ENCODE results near the gene DEPDC1B. TPM values are rescaled to one million over a fixed set of nuclear protein-coding genes. Genes with fewer than 3 reads are reported as not detected.
A peak's percentile ranks its signal among the peaks of the same experiment; 100 is the strongest.

Gene DEPDC1B
- total and polyA plus RNA-seq, 2 experiments from 2014 or later, result 2.5 to 3.0 TPM

GRCh38 chr5:60583616-60584015 lies 116.3 kb downstream of the DEPDC1B start:
- Histone ChIP-seq H3K4me1 (ENCODE audit: insufficient read depth) (no peaks in the 10 kb centered on the region), H3K9ac (no peak overlapping the region), H3K4me3 (no peak overlapping the region), H3K9me3 (ENCODE audit: low read depth) (no peaks in the 10 kb centered on the region), H3K27ac (no peak overlapping the region), H4K20me1 (ENCODE audit: insufficient read depth) (no peaks in the 10 kb centered on the region), H2AFZ (no peak overlapping the region), H3K9me2 (ENCODE audit: insufficient read depth) (no peaks in the 10 kb centered on the region), H3K27me3 (replicated peaks; ENCODE audit: insufficient read depth) (no peaks in the 10 kb centered on the region), H3K79me2 (ENCODE audit: insufficient read depth) (no peaks in the 10 kb centered on the region), H3K4me2 (ENCODE audit: unreplicated experiment) (no peak overlapping the region), H3K36me3 (ENCODE audit: low read depth) (no peaks in the 10 kb centered on the region), H3F3A (ENCODE audit: insufficient read depth) (no peaks in the 10 kb centered on the region)
- DNase-seq, result peak; percentile 9
- TF ChIP-seq EZH2 (IDR thresholded peaks at IDR 0.05; ENCODE audit: insufficient read depth, poor library complexity, severe bottlenecking) (no peak), EZH2phosphoT487 (IDR thresholded peaks at IDR 0.05; ENCODE audit: insufficient read depth, low read depth) (no peak)
- in situ Hi-C loops (cut with MboI), result no loop called here

DNA sequence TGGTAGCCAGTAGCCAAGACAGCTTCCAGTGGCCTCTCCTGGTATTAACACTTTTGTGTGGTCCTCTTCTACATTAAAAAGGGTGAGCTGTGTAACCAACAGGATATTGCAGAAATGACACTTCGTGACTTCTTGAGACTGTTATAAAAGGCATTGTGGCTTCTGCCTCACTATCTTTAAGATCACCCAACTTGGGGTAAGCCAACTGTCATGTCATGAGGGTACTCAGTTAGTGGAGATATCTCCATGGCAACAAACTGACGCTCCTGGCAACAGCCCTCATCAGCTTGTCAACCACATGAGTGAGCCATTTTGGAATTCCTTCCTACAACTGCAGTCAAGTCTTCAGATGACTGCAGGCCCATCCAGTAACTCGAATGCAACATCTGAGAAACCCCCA lies 121.7 kb downstream of the DEPDC1B start:
- TF ChIP-seq EZH2 (IDR thresholded peaks at IDR 0.05; ENCODE audit: insufficient read depth, poor library complexity, severe bottlenecking) (no peak), EZH2phosphoT487 (IDR thresholded peaks at IDR 0.05; ENCODE audit: insufficient read depth, low read depth) (no peak)
- H2AFZ ChIP-seq, result no peak overlapping the region
- in situ Hi-C loops (cut with MboI), result no loop called here
- H3K27me3 ChIP-seq (replicated peaks; ENCODE audit: insufficient read depth), result no peaks in the 10 kb centered on the region
- no peak overlapping the region for H3K4me2 ChIP-seq (ENCODE audit: unreplicated experiment)
- no peaks in the 10 kb centered on the region for H3K9me2 ChIP-seq (ENCODE audit: insufficient read depth)
- no peak overlapping the region for H3K27ac ChIP-seq
- no peaks in the 10 kb centered on the region for H3K4me1 ChIP-seq (ENCODE audit: insufficient read depth)
- no peaks in the 10 kb centered on the region for H4K20me1 ChIP-seq (ENCODE audit: insufficient read depth)
- no peak overlapping the region for H3K4me3 ChIP-seq
- no peaks in the 10 kb centered on the region for H3K36me3 ChIP-seq (ENCODE audit: low read depth)
- H3K79me2 ChIP-seq (ENCODE audit: insufficient read depth), result no peaks in the 10 kb centered on the region
- H3K9ac ChIP-seq, result no peak overlapping the region
- WGBS, 2 experiments (ENCODE audit: low coverage in 1 of 2, low lambda C conversion rate in 2 of 2, missing lambda C conversion rate in 2 of 2), result 56 to 72% methylated on average over 3 of the region's 3 CpGs
- H3K9me3 ChIP-seq (ENCODE audit: low read depth), result no peaks in the 10 kb centered on the region
- H3F3A ChIP-seq (ENCODE audit: insufficient read depth), result no peaks in the 10 kb centered on the region
- no peak for DNase-seq

DNA sequence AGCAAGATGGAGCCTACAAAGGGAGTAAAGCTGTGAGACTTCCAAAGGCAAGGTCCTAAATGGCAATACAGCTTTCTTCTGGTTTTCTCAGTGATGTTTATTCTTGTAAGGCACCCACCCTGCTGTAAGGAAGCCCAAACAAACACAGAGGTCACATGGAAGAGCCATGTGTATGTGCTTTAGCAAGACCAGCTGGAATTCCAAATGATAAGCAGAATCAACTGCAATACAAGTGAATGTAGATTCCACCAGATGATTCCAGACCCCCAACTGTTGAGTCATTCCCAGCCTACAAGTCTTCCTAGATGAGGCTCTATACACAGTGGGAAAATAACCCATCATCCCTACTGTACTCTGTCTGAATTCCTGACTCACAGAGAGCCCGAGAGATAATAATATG lies 122.8 kb downstream of the DEPDC1B start:
- no peaks in the 10 kb centered on the region for H3K4me1 ChIP-seq (ENCODE audit: insufficient read depth)
- H3K9ac ChIP-seq, result no peak overlapping the region
- no peak overlapping the region for H2AFZ ChIP-seq
- TF ChIP-seq EZH2phosphoT487 (IDR thresholded peaks at IDR 0.05; ENCODE audit: insufficient read depth, low read depth) (no peak), EZH2 (IDR thresholded peaks at IDR 0.05; ENCODE audit: insufficient read depth, poor library complexity, severe bottlenecking) (no peak)
- no peak overlapping the region for H3K27ac ChIP-seq
- 20 to 44% methylated on average over 1 of the region's 1 CpG for WGBS, 2 experiments (ENCODE audit: low coverage in 1 of 2, low lambda C conversion rate in 2 of 2, missing lambda C conversion rate in 2 of 2)
- H3K9me3 ChIP-seq (ENCODE audit: low read depth), result no peaks in the 10 kb centered on the region
- in situ Hi-C loops (cut with MboI), result no loop called here
- H3K79me2 ChIP-seq (ENCODE audit: insufficient read depth), result no peaks in the 10 kb centered on the region
- no peaks in the 10 kb centered on the region for H3K27me3 ChIP-seq (replicated peaks; ENCODE audit: insufficient read depth)
- no peaks in the 10 kb centered on the region for H3K9me2 ChIP-seq (ENCODE audit: insufficient read depth)
- H3K36me3 ChIP-seq (ENCODE audit: low read depth), result no peaks in the 10 kb centered on the region
- no peak overlapping the region for H3K4me2 ChIP-seq (ENCODE audit: unreplicated experiment)
- no peak overlapping the region for H3K4me3 ChIP-seq
- DNase-seq, result no peak
- H3F3A ChIP-seq (ENCODE audit: insufficient read depth), result no peaks in the 10 kb centered on the region
- no peaks in the 10 kb centered on the region for H4K20me1 ChIP-seq (ENCODE audit: insufficient read depth)

- Histone ChIP-seq H3K9ac (no peak overlapping the region), H3K36me3 (ENCODE audit: low read depth) (no peaks in the 10 kb centered on the region), H4K20me1 (ENCODE audit: insufficient read depth) (no peaks in the 10 kb centered on the region), H3K9me3 (ENCODE audit: low read depth) (no peaks in the 10 kb centered on the region), H3K4me3 (no peak overlapping the region), H3K27ac (no peak overlapping the region), H3K4me2 (ENCODE audit: unreplicated experiment) (no peak overlapping the region), H3K9me2 (ENCODE audit: insufficient read depth) (no peaks in the 10 kb centered on the region), H3F3A (ENCODE audit: insufficient read depth) (no peaks in the 10 kb centered on the region), H2AFZ (no peak overlapping the region), H3K4me1 (ENCODE audit: insufficient read depth) (no peaks in the 10 kb centered on the region), H3K79me2 (ENCODE audit: insufficient read depth) (no peaks in the 10 kb centered on the region), H3K27me3 (replicated peaks; ENCODE audit: insufficient read depth) (no peaks in the 10 kb centered on the region)
- 56 to 59% methylated on average over 2 of the region's 2 CpGs for WGBS, 2 experiments (ENCODE audit: low coverage in 1 of 2, low lambda C conversion rate in 2 of 2, missing lambda C conversion rate in 2 of 2)
- in situ Hi-C loops (cut with MboI), result no loop called here
- DNase-seq, result no peak
- TF ChIP-seq EZH2 (IDR thresholded peaks at IDR 0.05; ENCODE audit: insufficient read depth, poor library complexity, severe bottlenecking) (no peak), EZH2phosphoT487 (IDR thresholded peaks at IDR 0.05; ENCODE audit: insufficient read depth, low read depth) (no peak)
Observed at GRCh38 chr5:60576425-60576824, 123.5 kb downstream of the DEPDC1B start.

DNA sequence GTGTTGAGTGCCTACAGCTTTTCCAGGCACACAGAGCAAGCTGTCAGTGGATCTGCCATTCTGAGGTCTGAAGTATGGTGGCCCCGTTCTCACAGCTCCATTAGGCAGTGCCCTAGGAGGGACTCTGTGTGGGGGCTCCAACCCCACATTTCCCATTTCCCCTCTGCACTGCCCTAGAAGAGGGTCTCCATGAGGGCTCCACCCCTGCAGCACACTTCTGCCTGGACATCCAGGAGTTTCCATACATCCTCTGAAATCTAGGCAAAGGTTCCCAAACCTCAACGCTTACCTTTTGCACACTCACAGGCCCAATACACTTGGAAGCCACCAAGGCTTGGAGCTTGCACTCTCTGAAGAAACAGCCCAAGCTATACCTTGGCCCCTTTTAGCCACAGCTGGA lies 131.3 kb downstream of the DEPDC1B start:
- TF ChIP-seq EZH2phosphoT487 (IDR thresholded peaks at IDR 0.05; ENCODE audit: insufficient read depth, low read depth) (no peak), EZH2 (IDR thresholded peaks at IDR 0.05; ENCODE audit: insufficient read depth, poor library complexity, severe bottlenecking) (no peak)
- Histone ChIP-seq H3K27ac (no peak overlapping the region), H3K9me3 (ENCODE audit: low read depth) (no peaks in the 10 kb centered on the region), H3K79me2 (ENCODE audit: insufficient read depth) (no peaks in the 10 kb centered on the region), H3K9ac (no peak overlapping the region), H3K9me2 (ENCODE audit: insufficient read depth) (no peaks in the 10 kb centered on the region), H3K36me3 (ENCODE audit: low read depth) (no peaks in the 10 kb centered on the region), H3F3A (ENCODE audit: insufficient read depth) (no peaks in the 10 kb centered on the region), H4K20me1 (ENCODE audit: insufficient read depth) (no peaks in the 10 kb centered on the region), H2AFZ (no peak overlapping the region), H3K4me3 (no peak overlapping the region), H3K4me2 (ENCODE audit: unreplicated experiment) (no peak overlapping the region), H3K27me3 (replicated peaks; ENCODE audit: insufficient read depth) (no peaks in the 10 kb centered on the region), H3K4me1 (ENCODE audit: insufficient read depth) (no peaks in the 10 kb centered on the region)
- WGBS, 2 experiments (ENCODE audit: low coverage in 1 of 2, low lambda C conversion rate in 2 of 2, missing lambda C conversion rate in 2 of 2), result 54 to 57% methylated on average over 2 of the region's 2 CpGs
- in situ Hi-C loops (cut with MboI), result no loop called here
- no peak for DNase-seq
